Vagina (tissue), 2 donors: ENCODE results near the gene FBXO28. TPM values are rescaled to one million over a fixed set of nuclear protein-coding genes. Genes with fewer than 3 reads are reported as not detected.
A peak's percentile ranks its signal among the peaks of the same experiment; 100 is the strongest.

Source experiments
- DNase-seq, 2 donors: peaks; one replicate each; pipeline ENCODE4 v3.0.0-alpha.2; 2017; ENCODE audit errors: extremely low spot score in 2 of 2
- H3K27ac ChIP-seq: fragments of 200-600 bp; sonication (generic); one replicate; pipeline ENCODE4 v1.5.1; 2019
- H3K27me3 ChIP-seq: fragments of 200-600 bp; sonication (generic); one replicate; pipeline ENCODE4 v1.5.1; 2019
- H3K36me3 ChIP-seq, 2 donors: fragments of 200-600 bp; sonication (generic); one replicate each; pipeline ENCODE4 v1.5.1; 2017 to 2019
- H3K4me1 ChIP-seq: fragments of 200-600 bp; sonication (generic); one replicate; pipeline ENCODE4 v1.5.1; 2019
- H3K4me3 ChIP-seq, 2 donors: fragments of 200-600 bp; sonication (generic); 1 replicate in 1 of 2; 2 replicates in 1 of 2; pipeline ENCODE4 v1.5.1; 2016 to 2019
- H3K9me3 ChIP-seq: fragments of 200-600 bp; sonication (generic); one replicate; pipeline ENCODE4 v1.5.1; 2019
- POLR2A ChIP-seq, 2 donors: fragments of 450-650 bp; IDR thresholded peaks; one replicate each; pipeline ENCODE4 v1.6.1; 2017; ENCODE audit warnings: antibody characterized with exemption in 2 of 2, mild to moderate bottlenecking in 2 of 2, moderate library complexity in 2 of 2
- POLR2AphosphoS5 ChIP-seq, 2 donors: sonication (generic); formaldehyde crosslinking; IDR thresholded peaks; one replicate each; pipeline ENCODE4 v1.9.0; 2017; ENCODE audit warnings: antibody characterized with exemption in 2 of 2, mild to moderate bottlenecking in 2 of 2, low read depth in 1 of 2; ENCODE audit not compliant: insufficient read depth in 1 of 2
- intact Hi-C: fragments of 100-400 bp; cut with DNase I; formaldehyde crosslinking; loops from one replicate; pipeline ENCODE4 v1.15.1; 2023
- total RNA-seq: library from RNA; depleted of rRNA; stranded (reverse); fragments of >200 nt; gene quantifications from one replicate; pipeline ENCODE4 v1.2.3, GENCODE V29; 2016
- TF ChIP-seq, protein P1 (sequence below), 3 experiments: fragments of 450-650 bp in 2 of 3; fragments of 200-600 bp in 1 of 3; sonication (generic) in 1 of 3; IDR thresholded peaks; one replicate each; pipeline ENCODE4 v1.5.1; 2017 to 2019; ENCODE audit warnings: antibody characterized with exemption in 3 of 3, mild to moderate bottlenecking in 2 of 3, moderate library complexity in 2 of 3

Gene FBXO28
- total RNA-seq, 1 donor from 2014 or later: 20.1 TPM

DNA sequence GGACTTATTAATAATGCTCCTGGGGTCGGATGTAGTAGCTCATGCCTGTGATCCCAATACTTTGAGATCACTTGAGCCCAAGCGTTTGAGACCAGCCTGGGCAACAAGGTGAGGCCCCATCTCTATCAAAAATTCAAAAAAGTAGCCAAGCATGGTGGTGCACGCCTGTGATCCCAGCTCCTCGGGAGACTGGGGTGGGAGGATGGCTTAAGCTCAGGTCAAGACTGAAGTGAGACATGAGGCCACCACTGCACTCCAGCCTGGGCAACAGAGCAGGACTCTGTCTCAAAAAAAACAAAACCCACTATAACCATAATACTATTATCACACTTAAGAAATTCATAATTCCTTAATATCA lies 67.5 kb downstream of the FBXO28 start:
- DNase-seq: no peak
- H3K9me3 ChIP-seq: no peaks in the 10 kb centered on the region

DNA sequence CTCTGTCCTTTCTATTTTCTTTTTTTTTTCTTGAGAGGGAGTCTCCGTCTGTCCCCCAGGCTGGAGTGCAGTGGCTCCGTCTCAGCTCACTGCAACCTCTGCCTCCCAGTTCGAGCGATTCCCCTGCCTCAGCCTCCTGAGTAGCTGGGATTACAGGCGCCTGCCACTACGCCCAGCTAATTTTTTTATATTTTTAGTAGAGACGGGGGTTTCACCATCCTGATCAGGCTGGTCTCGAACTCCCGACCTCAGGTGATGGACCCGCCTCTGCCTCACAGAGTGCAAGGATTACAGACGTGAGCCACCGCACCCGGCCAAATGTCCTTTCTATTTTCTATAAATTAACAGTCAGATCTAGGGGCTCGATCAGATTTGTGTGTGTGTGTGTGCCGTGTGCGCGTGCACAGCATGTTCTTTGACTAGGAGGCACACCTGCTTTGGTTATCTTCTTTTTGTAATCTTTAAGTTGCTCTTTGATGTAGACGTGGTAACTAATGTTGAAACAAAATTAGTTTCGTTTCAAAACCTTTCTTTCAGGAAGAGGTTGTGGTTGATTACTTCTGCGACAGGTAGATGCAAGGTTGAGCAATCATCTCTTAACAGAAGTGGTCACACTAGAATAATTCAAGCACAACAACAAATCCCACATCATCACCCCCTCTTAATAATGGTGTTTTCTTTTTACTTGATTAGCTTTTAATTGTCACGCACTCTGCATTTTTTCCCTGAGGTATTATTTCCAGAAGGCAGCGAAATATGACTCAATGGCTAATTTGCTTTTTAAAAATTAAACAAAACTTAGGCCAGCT lies 68.3 kb downstream of the FBXO28 start:
- no peak for DNase-seq
- TF ChIP-seq, protein P1, sequence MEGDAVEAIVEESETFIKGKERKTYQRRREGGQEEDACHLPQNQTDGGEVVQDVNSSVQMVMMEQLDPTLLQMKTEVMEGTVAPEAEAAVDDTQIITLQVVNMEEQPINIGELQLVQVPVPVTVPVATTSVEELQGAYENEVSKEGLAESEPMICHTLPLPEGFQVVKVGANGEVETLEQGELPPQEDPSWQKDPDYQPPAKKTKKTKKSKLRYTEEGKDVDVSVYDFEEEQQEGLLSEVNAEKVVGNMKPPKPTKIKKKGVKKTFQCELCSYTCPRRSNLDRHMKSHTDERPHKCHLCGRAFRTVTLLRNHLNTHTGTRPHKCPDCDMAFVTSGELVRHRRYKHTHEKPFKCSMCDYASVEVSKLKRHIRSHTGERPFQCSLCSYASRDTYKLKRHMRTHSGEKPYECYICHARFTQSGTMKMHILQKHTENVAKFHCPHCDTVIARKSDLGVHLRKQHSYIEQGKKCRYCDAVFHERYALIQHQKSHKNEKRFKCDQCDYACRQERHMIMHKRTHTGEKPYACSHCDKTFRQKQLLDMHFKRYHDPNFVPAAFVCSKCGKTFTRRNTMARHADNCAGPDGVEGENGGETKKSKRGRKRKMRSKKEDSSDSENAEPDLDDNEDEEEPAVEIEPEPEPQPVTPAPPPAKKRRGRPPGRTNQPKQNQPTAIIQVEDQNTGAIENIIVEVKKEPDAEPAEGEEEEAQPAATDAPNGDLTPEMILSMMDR (IDR thresholded peaks at IDR 0.05): no peak
- TF ChIP-seq POLR2A (IDR thresholded peaks at IDR 0.05) (no peak), POLR2AphosphoS5 (IDR thresholded peaks at IDR 0.05; ENCODE audit: insufficient read depth in 1 of 2, low read depth in 1 of 2) (no peak)
- no peaks in the 10 kb centered on the region for H3K9me3 ChIP-seq
- peak overlapping the region; percentile 90 to 91 for H3K4me3 ChIP-seq
- peak overlapping the region; percentile 94 for H3K27ac ChIP-seq
- H3K36me3 ChIP-seq: no peaks in the 10 kb centered on the region
- peaks cover 36% of the 10 kb centered on the region for H3K4me1 ChIP-seq
- no peaks in the 10 kb centered on the region for H3K27me3 ChIP-seq
- intact Hi-C loops: no loop called here

More for the DNA sequence above, 67.5 kb downstream of the FBXO28 start:
- H3K27me3 ChIP-seq: no peaks in the 10 kb centered on the region
- peaks cover 28% of the 10 kb centered on the region for H3K4me1 ChIP-seq
- no peak for TF ChIP-seq POLR2A (IDR thresholded peaks at IDR 0.05)
- TF ChIP-seq, protein P1 (IDR thresholded peaks at IDR 0.05): no peak
- no peak for TF ChIP-seq POLR2AphosphoS5 (IDR thresholded peaks at IDR 0.05; ENCODE audit: insufficient read depth in 1 of 2, low read depth in 1 of 2)
- peak overlapping the region; percentile 94 for H3K27ac ChIP-seq
- no peaks in the 10 kb centered on the region for H3K36me3 ChIP-seq
- no peak overlapping the region for H3K4me3 ChIP-seq
- intact Hi-C loops: no loop called here

DNA sequence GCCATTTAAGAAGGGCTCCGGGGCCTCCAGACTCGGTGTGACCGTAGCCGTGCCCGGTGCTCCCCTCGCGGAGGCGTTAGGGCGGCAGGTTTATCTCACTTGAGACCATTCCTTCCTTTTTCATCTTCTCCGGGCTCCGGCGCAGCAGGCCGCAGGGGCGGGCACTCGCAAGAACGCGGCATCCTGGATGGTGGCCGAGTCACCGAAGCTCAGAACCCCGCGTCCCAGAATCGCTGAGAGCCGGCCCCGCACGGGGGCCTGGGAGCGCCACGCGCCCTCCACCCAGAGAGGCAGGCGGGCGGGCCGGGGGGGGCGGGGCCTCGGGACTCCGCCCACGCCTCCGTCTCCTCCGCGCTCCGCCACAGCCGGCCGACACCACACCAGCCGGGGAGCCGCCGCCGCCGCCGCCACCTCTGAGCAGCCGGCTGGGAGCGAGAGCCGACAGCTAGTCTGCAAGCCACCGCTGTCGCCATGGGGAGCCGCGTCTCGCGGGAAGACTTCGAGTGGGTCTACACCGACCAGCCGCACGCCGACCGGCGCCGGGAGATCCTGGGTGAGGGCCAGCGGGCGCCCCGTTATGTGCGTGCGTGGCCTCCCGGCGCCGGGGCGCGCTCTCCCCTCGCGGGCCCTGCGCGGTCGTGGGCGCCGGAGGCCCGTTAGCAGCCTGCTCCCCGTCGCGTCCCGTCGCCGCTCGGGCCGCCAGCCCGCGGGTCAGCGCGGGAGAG lies 69.1 kb downstream of the FBXO28 start, which contains the start of gene DEGS1:
Gene DEGS1, plus strand, starts transcription at position 375 of the 725 bp plus-strand sequence. Its CDS starts 97 bp downstream, at position 472.
- no peaks in the 10 kb centered on the region for H3K27me3 ChIP-seq
- no peaks in the 10 kb centered on the region for H3K9me3 ChIP-seq
- peaks cover 38% of the 10 kb centered on the region for H3K4me1 ChIP-seq
- TF ChIP-seq, protein P1 (IDR thresholded peaks at IDR 0.05): no peak
- TF ChIP-seq POLR2A (IDR thresholded peaks at IDR 0.05) (peak; percentile 88 to 95), POLR2AphosphoS5 (IDR thresholded peaks at IDR 0.05; ENCODE audit: insufficient read depth in 1 of 2, low read depth in 1 of 2) (peak in 1 of 2 donors; percentile 86)
- DNase-seq: no peak
- peak within 1 kb of the TSS; percentile 94 for H3K27ac ChIP-seq
- H3K4me3 ChIP-seq: peak within 1 kb of the TSS; percentile 90 to 91
- H3K36me3 ChIP-seq: no peaks in the 10 kb centered on the region
- intact Hi-C loops: no loop called here

DNA sequence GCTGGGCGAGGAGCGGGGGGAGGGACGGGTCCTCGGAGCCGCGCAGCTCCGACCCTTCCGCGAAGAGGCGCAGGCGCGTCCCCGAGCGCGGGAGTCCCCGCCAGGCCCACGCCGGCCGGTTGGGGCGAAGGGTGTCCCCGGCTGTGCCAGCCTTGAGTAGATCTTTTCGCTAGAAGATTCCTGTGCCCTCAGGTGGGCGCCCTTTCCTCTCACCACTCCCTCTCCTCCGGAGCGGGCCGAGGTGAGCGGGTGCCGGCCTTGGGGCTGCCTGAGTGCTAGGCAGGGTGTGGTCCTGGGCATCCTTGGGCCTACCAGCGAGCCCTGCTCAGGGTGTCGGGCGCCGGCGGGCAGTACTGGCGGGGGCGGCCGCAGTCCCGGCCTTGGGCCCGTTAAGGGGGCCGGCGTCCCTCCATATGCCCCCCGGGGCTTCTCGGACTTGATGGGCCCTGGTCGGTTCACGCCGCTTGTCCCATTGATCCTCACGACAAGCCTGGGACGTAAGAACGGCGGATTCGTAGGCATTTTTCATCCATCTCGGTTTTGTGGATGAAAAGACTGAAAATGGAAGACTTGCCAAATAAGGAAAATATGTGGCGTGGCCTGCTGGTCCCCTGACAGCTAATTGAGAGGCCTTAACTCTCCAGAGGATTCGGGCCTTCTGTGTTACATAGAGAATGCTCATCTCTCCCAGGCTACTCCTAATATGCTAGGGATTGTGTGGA lies 69.8 kb downstream of the FBXO28 start:
- Histone ChIP-seq H3K36me3 (no peaks in the 10 kb centered on the region), H3K9me3 (no peaks in the 10 kb centered on the region), H3K27ac (peak overlapping the region; percentile 94), H3K4me1 (peaks cover 33% of the 10 kb centered on the region), H3K27me3 (no peaks in the 10 kb centered on the region), H3K4me3 (peak overlapping the region; percentile 90 to 91)
- no peak for DNase-seq
- intact Hi-C loops: no loop called here
- TF ChIP-seq, protein P1 (IDR thresholded peaks at IDR 0.05): no peak
- TF ChIP-seq POLR2A (IDR thresholded peaks at IDR 0.05): no peak
- TF ChIP-seq POLR2AphosphoS5 (IDR thresholded peaks at IDR 0.05; ENCODE audit: insufficient read depth in 1 of 2, low read depth in 1 of 2): peak in 1 of 2 donors; percentile 37
